ENCODE data around the gene LGALS9. TPM values are rescaled to one million over a fixed set of nuclear protein-coding genes. Genes with fewer than 3 reads are reported as not detected.
"Not testable (repeated sequence)": the region's sequence is repeated elsewhere in the genome, so short reads cannot be mapped to it uniquely, and the experiment has no call there.

LGALS9 gene
- polyA plus RNA-seq, 4 donors = 12.4 to 17.8 (median 15.8) TPM

DNA sequence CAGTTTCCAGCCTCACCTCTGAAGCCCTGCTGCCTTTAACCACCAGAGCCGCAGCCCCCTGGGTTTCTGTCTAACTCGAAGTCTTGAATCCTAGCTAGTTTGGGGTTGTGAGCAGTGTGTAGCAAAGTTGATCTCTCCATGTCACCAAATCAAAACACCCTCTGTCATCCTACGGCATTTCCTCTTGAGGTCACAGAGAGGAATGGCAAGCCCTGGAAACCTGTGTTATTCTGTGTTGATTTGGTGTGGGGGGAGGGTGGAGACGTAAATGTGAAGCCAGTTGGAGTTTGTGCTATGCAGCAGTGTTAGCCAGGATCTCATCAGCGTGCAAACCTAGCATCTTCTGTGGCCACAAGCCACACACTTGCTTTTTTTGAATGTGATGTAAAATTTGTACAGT is 5.1 kb upstream of the LGALS9 start:
- DNase-seq (ENCODE audit: low read depth in 4 of 4, low spot score in 3 of 4) = no peak

DNA sequence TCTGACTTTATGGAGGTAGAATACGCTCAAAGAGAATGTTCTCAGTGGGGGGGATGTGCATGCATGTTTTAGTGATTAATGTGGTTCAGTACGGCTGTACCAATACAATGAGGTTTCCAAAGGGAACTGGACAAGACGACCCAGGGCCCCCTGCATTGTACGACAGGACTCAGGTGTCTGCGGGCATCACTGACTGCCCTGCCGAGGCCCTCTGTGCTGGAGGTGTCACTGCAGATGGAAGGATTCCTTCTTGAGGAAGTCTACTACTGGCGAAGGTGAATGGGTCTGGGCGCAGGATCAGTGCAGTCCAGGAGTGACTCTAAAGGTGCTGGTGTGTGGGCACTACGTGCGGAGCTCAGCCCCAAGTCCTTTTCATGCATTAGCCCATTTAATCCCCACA is 3.5 kb upstream of the LGALS9 start:
- DNase-seq (ENCODE audit: low read depth in 4 of 4, low spot score in 3 of 4) = no peak

DNA sequence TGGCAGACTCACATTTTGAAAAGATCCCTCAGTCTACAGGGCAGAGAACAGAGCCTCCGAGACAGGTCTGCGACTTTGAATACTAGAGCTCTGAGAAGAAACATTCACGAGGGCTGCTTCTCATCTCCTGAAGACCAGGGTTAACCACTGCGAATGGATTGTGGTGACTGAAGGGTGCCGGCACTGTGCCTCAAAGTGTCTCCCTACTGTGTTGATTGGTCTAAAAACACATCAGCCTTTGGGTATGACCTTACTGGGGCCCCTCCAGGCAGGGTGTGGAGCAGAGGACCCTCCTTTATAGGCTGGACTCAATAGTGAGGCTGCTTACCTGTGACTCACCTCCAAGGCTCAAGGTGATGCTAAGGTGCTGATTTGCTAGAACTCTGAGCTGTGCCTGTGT is 2.6 kb upstream of the LGALS9 start:
- DNase-seq (ENCODE audit: low read depth in 4 of 4, low spot score in 3 of 4) = no peak

DNA sequence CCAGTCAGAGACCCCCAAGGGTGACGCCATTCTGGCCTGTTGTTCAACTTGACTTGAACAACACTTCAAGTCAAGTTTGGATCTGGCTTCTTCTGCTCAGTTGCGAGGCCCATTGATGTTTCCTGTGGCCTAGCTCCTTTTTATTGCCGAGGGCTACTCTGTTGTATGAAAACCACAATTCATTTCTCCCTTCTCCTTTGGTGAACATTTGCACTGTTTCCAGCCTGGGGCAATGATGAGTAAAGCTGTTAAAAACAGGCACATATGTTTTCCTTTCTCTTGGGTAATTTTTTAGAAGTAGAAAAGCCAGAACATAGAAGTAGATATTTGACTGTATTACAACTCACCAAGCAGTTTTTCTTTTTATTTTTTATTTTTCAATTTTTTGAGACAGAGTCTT is 1.7 kb upstream of the LGALS9 start:
- not testable (repeated sequence) for DNase-seq (ENCODE audit: low read depth in 4 of 4, low spot score in 3 of 4)

DNA sequence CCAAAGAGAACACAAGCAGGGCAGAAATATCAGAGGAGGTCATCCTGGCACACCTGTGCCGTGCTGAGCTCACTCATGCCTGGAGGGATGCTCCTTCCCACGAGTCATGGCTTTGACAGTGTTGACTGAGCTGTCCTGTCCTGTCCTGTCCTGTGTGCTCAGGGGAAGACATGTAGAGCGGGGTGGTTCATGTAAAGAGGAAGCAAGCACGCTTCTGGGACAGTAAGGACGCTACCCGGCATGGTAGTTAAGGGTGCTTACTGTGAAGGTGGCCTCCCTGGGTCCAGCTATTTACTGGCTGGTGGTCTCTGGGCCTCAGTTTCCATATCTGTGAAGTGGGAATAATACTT is 398 bp downstream of the LGALS9 start:
- no peak for DNase-seq (ENCODE audit: low read depth in 4 of 4, low spot score in 3 of 4)

DNA sequence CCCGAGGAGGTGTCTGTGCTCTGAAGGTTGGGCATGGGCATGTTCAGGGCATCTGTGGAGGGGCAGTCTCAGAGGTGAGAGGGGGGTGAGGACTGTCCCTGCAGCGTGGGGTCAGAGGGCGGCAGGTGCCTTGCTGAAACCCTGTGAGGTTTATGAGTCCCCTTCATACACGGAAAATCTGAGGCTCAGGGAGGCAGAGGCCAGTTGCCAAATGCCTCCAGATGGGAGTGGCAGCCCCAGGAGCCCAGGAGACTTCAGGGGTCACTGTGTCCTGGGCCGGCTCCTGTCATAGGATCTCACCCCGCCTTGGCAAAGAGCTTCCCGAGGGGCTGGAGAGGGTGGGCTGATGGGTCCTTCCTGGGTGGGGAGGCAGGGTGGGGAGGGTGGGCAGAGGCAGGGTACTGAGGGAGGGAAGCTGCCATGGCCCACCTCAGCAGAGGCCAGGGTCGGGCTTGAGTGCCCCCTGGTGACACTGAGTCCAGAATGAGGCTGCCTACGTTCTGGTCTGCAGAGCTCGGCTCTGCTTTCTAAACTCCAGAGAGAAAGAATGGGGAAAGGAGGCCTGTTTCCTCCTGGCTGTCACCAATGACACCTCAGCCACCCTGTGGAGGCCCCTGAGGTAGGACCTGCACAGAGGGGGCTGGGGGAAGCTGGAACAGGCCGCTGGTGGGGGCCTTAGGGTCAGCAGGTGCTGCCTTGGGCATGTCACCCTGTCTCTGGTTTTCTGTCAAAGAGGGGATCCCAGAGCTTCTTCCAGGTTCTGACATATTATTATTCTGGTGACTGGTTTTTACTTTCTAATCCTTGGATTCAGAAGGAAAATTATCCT is 1.1 kb downstream of the LGALS9 start:
- DNase-seq (ENCODE audit: low read depth in 4 of 4, low spot score in 3 of 4) = no peak

DNA sequence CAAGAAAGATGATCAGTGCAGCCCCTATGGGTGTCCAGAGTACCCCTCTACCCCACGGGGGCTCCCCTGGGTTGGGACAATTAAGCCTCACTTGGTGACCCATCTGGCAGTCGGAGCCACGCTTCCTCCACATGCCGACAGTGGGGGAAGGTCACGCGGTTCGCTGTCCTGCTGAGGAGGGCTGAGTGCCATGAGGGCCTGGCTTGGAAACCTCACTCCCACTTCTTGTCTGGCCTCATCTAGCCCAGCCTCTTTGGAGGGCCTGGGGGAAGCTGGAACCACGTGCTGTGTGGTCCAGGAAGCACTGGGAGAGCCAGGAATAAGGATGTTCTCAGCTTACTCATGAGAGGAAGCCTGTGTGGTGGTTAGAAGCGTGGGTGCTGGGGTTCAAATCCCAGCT is 1.8 kb downstream of the LGALS9 start:
- not testable (repeated sequence) for DNase-seq (ENCODE audit: low read depth in 4 of 4, low spot score in 3 of 4)

DNA sequence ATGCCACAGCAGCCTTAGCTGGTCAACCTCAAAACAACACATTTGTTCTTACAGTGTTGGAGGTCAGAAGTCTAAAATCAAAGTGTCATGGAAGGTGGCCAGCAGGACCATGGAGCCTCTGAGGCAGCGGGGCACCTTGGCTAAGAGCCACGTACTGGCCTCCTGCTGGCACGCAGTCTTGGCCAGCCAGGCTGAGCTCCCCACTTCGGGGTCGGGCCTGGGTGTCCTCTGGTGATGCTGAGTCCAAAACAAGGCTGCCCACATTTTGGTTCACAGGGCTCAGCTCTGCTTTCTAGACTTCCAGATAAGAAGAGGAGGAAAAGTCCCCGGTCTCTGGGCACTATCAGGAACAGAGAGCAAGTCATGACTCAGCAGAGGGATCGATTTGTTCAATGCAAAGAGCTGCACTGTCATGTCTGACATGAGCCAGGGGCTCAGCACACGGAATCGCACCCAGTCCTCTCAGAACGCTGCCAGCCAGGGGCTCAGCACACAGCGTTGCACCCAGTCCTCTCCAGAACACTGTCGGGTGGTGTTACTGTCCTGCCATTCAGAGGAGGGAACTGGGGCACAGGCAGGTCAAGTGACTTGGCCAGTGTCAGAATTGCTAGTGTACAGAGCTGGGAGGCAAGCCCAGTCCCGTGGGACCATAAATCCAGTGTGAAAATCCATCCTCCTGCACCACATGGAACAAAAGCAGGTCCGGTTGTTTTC is 2.5 kb downstream of the LGALS9 start:
- DNase-seq (ENCODE audit: low read depth in 4 of 4, low spot score in 3 of 4) = no peak

DNA sequence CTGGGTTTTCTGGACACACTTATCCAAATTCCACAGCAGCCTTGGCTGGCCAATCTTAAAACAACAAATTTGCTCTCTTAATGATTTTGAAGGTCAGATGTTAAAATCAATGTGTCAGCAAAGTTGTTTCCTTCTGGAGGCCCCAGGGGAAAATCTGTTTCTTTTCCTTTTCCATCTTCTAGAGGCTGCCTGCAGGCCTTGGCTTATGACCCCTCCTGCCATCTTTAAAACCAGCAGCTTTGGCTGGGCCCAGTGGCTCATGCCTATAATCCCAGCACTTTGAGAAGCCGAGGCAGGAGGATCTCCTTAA is 3.0 kb downstream of the LGALS9 start:
- no peak for DNase-seq (ENCODE audit: low read depth in 4 of 4, low spot score in 3 of 4)

DNA sequence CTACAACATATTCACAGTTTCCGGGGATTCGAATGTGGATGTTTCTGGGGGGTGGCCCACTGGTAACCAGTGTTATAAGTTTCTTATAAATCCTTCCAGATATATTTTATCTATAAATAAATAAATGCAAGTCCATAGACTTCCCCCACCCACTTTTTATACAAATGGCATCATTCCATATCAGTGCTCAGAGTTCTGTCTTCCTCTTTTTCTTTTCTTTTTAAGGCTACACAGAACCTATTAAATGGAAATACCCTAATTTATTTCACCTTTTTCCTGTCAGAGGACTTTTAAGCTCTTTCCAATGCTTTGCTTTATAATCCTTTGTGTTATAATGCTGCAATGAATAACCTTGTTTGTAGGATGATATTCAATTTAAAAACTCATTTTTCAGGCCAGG is 3.8 kb downstream of the LGALS9 start:
- DNase-seq (ENCODE audit: low read depth in 4 of 4, low spot score in 3 of 4) = no peak

DNA sequence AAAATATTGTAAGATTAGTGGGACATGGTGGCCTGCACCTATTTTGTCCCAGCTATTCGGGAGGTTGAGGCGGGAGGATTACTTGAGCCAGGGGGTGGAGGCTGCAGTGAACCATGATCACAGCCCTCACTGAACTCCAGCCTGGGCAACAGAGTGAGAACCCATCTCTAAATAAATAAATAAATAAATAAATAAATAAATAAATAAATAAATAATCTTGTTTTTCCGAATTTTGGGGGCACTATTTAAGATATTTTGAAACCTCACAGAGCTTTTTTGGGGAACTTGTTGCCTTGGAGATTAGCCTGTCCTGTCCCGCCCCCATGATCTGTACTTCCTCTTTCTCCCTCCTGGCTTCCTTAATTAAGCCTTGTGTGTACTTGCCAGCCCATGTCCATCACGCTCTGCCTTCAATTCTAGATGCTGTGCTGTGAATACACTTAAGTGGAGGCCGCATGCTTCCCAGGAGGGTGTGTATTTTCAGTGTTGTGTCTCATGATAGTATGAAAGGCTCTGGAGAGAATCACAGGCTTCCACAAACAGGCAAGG is 4.4 kb downstream of the LGALS9 start:
- DNase-seq (ENCODE audit: low read depth in 4 of 4, low spot score in 3 of 4) = no peak

DNA sequence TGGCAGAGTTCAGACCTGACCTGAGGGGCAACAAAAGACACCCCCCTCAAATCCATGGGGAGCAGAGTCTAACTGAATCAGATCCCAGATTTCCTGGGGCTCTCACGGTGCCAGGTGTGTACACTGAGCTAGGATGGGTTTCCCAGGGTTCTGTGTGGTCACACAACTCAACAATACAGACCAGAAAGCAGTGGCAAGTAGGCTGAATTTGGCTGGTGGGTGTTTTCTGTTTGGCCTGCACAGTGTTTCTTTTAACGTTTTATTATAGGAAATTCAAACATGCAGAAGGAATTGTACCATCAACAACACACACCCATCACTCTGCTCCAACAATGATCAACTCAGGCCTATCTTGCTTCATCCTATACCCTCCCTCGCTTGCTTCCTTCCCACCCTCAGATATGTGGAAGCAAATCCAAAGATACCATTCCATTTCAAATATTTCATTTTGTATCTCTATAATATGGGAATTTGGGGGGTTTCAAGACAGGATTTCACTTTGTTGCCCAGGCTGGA is 5.1 kb downstream of the LGALS9 start:
- DNase-seq (ENCODE audit: low read depth in 4 of 4, low spot score in 3 of 4) = not testable (repeated sequence)

DNA sequence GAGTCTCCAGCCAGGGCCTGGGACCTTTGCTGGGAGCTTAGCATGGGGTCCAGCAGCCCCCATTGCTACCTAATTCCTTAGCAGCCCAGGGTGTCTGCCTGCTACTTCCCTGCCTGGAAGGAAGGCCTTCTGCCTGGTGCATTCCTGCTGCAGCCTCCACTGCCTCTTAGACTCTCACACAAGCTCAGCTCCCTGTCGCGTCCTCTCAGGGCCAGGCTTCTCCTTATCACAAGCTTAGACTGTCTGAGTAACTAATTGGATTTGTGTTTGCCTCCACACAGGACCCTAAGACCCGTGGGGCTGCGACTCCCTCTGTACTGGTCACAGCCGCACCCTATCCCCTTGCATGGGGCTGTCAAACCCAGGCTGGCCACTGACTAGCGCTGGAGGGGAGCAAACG is 6.8 kb downstream of the LGALS9 start:
- not testable (repeated sequence) for DNase-seq (ENCODE audit: low read depth in 4 of 4, low spot score in 3 of 4)

DNA sequence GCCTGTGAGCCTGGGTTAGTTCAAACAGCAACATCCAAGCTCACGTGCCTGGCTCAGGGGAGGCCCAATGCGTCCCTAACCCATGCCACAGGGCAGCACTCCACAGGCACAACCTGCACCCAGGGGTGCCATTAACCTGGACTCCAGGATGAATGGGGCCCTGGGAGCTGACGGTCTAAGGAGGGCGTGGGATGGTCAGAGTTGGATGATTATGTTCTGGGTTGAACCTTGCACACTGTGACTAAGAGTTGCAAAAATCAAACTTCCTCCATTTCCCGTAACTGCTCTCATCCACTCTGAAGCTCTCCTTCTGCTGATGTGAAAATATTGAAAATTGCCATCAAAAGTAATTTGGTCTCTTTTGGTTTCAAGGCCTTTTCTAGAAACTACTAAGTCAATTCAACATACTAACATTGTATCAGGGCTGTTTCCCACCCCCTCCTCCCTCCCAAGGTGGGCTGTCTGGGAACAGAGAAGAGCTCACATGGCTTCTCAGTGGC is 7.5 kb downstream of the LGALS9 start:
- not testable (repeated sequence) for DNase-seq (ENCODE audit: low read depth in 4 of 4, low spot score in 3 of 4)

DNA sequence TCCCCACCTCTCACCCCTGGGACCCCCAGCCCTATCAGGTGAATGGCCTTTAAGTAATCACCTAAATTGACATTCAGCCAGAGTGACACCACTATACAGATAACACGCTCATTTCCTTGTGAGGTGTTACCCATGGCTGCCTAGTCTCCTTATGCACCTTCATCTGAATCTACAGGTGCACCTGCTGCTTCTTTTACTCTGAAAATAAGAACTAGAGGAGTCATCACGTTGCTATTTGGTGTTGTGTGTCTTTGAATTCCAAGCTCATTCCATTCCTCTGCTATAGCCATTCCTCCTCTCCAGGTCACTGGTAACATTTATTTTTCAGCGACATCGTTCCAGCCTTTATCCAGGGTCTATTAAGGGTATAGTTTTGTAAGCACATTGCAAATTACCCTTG is 9.8 kb downstream of the LGALS9 start:
- DNase-seq (ENCODE audit: low read depth in 4 of 4, low spot score in 3 of 4) = no peak

DNA sequence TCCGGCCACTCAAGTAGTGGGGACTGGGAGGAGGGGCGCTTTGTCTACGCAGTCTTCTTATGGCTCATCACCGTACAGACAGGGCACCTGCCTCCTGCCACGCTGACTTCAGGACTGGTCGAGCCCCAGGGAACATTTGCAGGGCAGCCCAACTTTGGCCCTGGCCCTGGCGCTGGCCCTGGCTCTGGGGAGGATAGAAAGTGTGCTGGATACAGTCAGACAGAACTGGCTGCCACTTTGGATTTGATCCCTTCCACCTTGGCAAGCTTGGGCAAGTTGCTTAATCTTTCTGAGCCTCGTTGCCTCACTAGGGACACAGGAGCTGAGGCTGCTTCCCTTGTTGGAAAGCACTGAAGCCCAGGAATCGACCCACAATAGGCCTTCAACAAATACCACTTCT is 13.6 kb downstream of the LGALS9 start:
- DNase-seq (ENCODE audit: low read depth in 4 of 4, low spot score in 3 of 4) = no peak

DNA sequence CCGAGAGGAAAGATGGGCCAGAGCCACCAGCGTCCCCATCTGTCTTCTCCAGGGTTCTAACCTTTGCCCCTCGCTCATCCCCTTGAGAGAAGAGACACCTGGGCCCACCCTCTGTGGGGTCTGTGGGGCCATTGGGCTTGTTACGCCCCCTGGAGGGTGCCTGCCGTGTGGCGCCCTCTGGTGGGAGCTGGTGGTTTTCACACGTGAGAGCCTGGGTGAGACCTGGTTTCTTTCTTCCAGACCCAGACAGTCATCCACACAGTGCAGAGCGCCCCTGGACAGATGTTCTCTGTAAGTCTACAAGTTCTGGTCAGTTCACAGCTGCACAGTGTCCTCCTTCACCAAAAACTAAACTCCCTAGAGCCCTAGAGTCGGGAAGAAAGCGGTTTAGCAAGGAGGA is 14.6 kb downstream of the LGALS9 start:
- DNase-seq (ENCODE audit: low read depth in 4 of 4, low spot score in 3 of 4) = not testable (repeated sequence)

DNA sequence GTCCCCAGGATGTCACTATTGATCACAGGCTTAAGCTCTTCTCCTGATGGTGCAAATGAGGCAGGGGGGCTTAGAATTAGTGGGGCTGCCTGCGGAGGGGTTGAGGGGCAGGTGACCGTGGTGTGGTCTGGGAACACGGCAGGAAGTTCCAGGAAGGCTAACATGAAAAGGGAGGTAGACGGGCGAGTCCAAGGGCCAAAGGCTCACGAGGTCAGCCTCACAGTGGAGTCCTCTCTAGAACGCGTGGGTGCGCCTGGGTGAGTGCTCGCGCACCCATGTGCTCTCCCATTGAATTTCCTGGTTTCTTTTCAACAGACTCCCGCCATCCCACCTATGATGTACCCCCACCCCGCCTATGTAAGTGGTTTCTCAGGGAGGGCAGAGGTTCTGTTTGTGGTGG is 15.2 kb downstream of the LGALS9 start:
- DNase-seq (ENCODE audit: low read depth in 4 of 4, low spot score in 3 of 4) = no peak

DNA sequence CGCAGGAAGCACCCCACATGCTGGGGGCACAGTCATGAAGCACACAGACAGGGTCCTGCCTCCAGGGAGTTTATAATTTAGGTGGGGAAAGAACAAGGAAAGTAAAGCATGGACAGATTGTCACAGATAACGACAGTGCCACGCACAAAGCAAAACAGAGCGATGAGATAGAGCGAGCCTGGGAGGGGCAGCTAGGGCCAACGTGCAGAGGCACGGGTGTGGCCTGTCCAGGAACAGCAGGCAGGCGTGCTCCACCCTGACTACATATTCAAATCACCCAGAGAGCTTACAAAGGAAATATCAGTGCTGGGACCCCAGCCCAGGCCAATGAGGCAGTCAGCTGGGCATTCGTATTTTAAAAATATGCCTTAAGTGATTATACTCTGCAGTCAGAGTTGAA is 16.8 kb downstream of the LGALS9 start:
- DNase-seq (ENCODE audit: low read depth in 4 of 4, low spot score in 3 of 4) = no peak

DNA sequence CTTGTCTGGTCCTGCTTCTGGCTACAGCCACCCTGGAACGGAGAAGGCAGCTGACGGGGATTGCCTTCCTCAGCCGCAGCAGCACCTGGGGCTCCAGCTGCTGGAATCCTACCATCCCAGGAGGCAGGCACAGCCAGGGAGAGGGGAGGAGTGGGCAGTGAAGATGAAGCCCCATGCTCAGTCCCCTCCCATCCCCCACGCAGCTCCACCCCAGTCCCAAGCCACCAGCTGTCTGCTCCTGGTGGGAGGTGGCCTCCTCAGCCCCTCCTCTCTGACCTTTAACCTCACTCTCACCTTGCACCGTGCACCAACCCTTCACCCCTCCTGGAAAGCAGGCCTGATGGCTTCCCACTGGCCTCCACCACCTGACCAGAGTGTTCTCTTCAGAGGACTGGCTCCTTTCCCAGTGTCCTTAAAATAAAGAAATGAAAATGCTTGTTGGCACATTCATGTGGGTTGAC is 18.2 kb downstream of the LGALS9 start:
- DNase-seq (ENCODE audit: low read depth in 4 of 4, low spot score in 3 of 4) = not testable (repeated sequence)

DNA sequence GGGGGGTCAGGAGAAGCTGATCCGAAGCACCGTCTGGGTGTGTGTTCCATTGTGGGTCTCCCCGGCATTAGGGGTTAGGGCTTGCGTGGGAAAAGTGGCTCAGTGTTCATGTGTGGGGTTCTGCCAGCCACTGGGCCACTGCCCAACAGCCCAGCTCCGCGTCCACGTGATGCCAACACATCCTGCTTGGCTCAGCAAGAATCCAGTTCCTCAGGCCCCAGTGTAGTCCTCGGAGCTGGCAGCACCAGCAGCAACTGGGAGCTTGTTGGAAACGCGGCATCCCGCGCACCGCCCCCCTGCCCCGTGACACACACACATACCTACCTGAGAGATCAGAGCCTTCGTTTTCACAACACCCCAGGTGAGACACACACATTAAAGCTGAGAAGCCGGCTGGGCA is 18.9 kb downstream of the LGALS9 start:
- DNase-seq (ENCODE audit: low read depth in 4 of 4, low spot score in 3 of 4) = no peak

DNA sequence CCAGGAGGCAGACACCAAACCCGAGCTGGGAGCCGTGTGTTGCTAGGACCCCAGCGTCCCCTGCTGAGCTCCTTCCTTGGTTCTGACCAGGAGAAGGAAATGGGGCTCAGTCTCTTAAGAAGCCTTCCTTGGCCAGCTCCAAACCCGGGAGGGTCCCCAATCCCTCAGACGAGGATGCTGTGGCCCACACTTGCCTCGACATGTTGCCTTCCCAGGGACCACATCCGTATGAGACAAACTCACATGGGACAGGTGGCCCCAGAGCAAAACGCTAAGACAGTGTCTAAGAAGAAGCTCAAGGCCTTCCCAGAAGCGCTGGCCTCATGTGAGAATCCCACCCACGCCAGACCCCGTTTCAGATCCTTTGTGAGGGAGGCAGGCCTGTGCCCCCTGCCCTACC is 19.8 kb downstream of the LGALS9 start:
- no peak for DNase-seq (ENCODE audit: low read depth in 4 of 4, low spot score in 3 of 4)

Measured in left renal pelvis (tissue), 4 donors.